ENCODE results near the gene ST3GAL3. TPM values are rescaled to one million over a fixed set of nuclear protein-coding genes. Genes with fewer than 3 reads are reported as not detected.

The ST3GAL3 gene
- total and polyA plus RNA-seq, 2 donors (not counting 3 experiments of a cell fraction or from before 2014, with no cell fraction given) = 14.3 to 35.8 TPM

GRCh38 chr1:43704838-43705237 lies 2.5 kb upstream of the ST3GAL3 start:
- Histone ChIP-seq H4K20me1 (replicated peaks; ENCODE audit: control insufficient read depth, extremely low read depth, insufficient read depth, low read length) (no peaks in the 10 kb centered on the region), H3K9me1 (replicated peaks; ENCODE audit: control insufficient read depth, extremely low read depth, insufficient read depth, low read length) (no peaks in the 10 kb centered on the region), H3K9ac (replicated peaks; ENCODE audit: extremely low read depth, insufficient read depth, low read length) (no peak overlapping the region), H3K4me1 (ENCODE audit: control insufficient read depth, extremely low read depth, insufficient read depth, low read length) (peaks cover 18% of the 10 kb centered on the region), H3K9me3 (replicated peaks; ENCODE audit: control insufficient read depth, insufficient read depth, low read length) (no peaks in the 10 kb centered on the region), H3K4me2 (ENCODE audit: insufficient read depth, low read length) (no peak overlapping the region), H3K4me3 (replicated peaks in 1 of 3; ENCODE audit: insufficient read depth in 1 of 3, low read depth in 1 of 3, low read length in 3 of 3) (no peak overlapping the region), H3K27me3 (ENCODE audit: control insufficient read depth in 2 of 2, insufficient read depth in 2 of 2, low read length in 2 of 2) (no peaks in the 10 kb centered on the region), H2AFZ (ENCODE audit: low read depth, low read length) (no peak overlapping the region), H3K79me2 (ENCODE audit: control insufficient read depth, insufficient read depth, low read length) (peaks cover 19% of the 10 kb centered on the region), H3K36me3 (ENCODE audit: control insufficient read depth in 2 of 2, extremely low read depth in 1 of 2, insufficient read depth in 2 of 2, low read length in 2 of 2) (peaks cover 16 to 28% of the 10 kb centered on the region in 2 experiments), H3K27ac (ENCODE audit: insufficient read depth, low read depth, low read length) (no peak overlapping the region)
- intact Hi-C loops (cut with micrococcal nuclease) = loop anchor here (5.0 kb wide), 2 partner anchors 178 to 342 kb away; no protein-coding TSS in a partner anchor
- POLR2A ChIA-PET = no interaction called here
- TF ChIP-seq, protein P1, sequence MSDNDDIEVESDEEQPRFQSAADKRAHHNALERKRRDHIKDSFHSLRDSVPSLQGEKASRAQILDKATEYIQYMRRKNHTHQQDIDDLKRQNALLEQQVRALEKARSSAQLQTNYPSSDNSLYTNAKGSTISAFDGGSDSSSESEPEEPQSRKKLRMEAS (IDR thresholded peaks at IDR 0.05; ENCODE audit: insufficient read depth, insufficient read length) = no peak
- no peak for TF ChIP-seq GATA2 (IDR thresholded peaks at IDR 0.05; ENCODE audit: insufficient read depth, insufficient read length, low read depth, low read length)
- TF ChIP-seq POLR2A (IDR thresholded peaks at IDR 0.05; ENCODE audit: low read depth, low read length) = no peak
- no peak for TF ChIP-seq MYC (IDR thresholded peaks at IDR 0.05; ENCODE audit: low read depth, low read length)
- TF ChIP-seq JUN (IDR thresholded peaks at IDR 0.05; ENCODE audit: borderline replicate concordance, insufficient read depth, insufficient read length, low read depth) = no peak
- TF ChIP-seq, protein P2, sequence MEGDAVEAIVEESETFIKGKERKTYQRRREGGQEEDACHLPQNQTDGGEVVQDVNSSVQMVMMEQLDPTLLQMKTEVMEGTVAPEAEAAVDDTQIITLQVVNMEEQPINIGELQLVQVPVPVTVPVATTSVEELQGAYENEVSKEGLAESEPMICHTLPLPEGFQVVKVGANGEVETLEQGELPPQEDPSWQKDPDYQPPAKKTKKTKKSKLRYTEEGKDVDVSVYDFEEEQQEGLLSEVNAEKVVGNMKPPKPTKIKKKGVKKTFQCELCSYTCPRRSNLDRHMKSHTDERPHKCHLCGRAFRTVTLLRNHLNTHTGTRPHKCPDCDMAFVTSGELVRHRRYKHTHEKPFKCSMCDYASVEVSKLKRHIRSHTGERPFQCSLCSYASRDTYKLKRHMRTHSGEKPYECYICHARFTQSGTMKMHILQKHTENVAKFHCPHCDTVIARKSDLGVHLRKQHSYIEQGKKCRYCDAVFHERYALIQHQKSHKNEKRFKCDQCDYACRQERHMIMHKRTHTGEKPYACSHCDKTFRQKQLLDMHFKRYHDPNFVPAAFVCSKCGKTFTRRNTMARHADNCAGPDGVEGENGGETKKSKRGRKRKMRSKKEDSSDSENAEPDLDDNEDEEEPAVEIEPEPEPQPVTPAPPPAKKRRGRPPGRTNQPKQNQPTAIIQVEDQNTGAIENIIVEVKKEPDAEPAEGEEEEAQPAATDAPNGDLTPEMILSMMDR (IDR thresholded peaks at IDR 0.05; ENCODE audit: extremely low read depth in 1 of 2, insufficient read depth in 1 of 2, low read depth in 1 of 2, low read length in 2 of 2) = no peak
- no peak for TF ChIP-seq POLR2AphosphoS5 (IDR thresholded peaks at IDR 0.05; ENCODE audit: insufficient read depth, low read depth, low read length)
- no peak for TF ChIP-seq FOS (IDR thresholded peaks at IDR 0.05; ENCODE audit: borderline replicate concordance, insufficient read depth, low read length)
- TF ChIP-seq EZH2 (IDR thresholded peaks at IDR 0.05; ENCODE audit: borderline replicate concordance, low read depth, low read length, severe bottlenecking) = no peak
- dilution Hi-C loops (cut with MboI; ENCODE audit: extremely low pct_ligation_motif_present, low sequenced_read_pairs) = no loop called here
- DNase-seq (ENCODE audit: low read depth, low spot score) (no peak), FAIRE-seq (no peak)
- no TSS peak for BruUV-seq (replicated peaks)
- CTCF ChIA-PET = interaction anchor here (0.8 to 3.0 kb wide), 3 partner anchors 58 to 230 kb away, joined by 6 to 24 read pairs (median 6); partner anchors contain the start of gene ARTN
